VCaP (cell line): Measurements from ENCODE around the gene MMP10.

Source experiments
- H3K27ac ChIP-seq: fragments of 450-650 bp; 2 replicates; pipeline ENCODE4 v1.5.1; 2017
- CTCF ChIP-seq: fragments of 450-650 bp; conservative IDR thresholded peaks from 2 replicates; pipeline ENCODE4 v1.5.1; 2017; ENCODE audit warnings: mild to moderate bottlenecking, moderate library complexity

Gene MMP10

GRCh38 chr11:102780491-102780918, at the start of gene MMP10:
Gene MMP10 (minus strand): TSS chr11:102780628. CDS start chr11:102780591, 37 bp downstream.
- peak within 1 kb of the TSS; percentile 91 for H3K27ac ChIP-seq
- peak; percentile 75 for TF ChIP-seq CTCF

GRCh38 chr11:102829316-102830000, 49.0 kb upstream of the MMP10 start:
- no peak for TF ChIP-seq CTCF
- peak overlapping the region; percentile 45 for H3K27ac ChIP-seq

- no peak for TF ChIP-seq CTCF
- H3K27ac ChIP-seq: no peak overlapping the region
Measured at GRCh38 chr11:102824556-102824955, 44.1 kb upstream of the MMP10 start.

- no peak overlapping the region for H3K27ac ChIP-seq
- no peak for TF ChIP-seq CTCF
Measured at GRCh38 chr11:102819491-102819890, 39.1 kb upstream of the MMP10 start.

- no peak for TF ChIP-seq CTCF
- no peak overlapping the region for H3K27ac ChIP-seq
Measured at GRCh38 chr11:102813484-102813883, 33.1 kb upstream of the MMP10 start.

GRCh38 chr11:102812188-102812587, 31.8 kb upstream of the MMP10 start:
- no peak for TF ChIP-seq CTCF

GRCh38 chr11:102810950-102811660, 30.7 kb upstream of the MMP10 start:
- peak; percentile 82 for TF ChIP-seq CTCF
- H3K27ac ChIP-seq: peak overlapping the region; percentile 37

More at GRCh38 chr11:102812188-102812587, 31.8 kb upstream of the MMP10 start:
- H3K27ac ChIP-seq: no peak overlapping the region
